Heart left ventricle (tissue), 16 donors: ENCODE measurements around the gene GRM7. TPM values are rescaled to one million over a fixed set of nuclear protein-coding genes. Genes with fewer than 3 reads are reported as not detected.

Experiments
- ATAC-seq, 4 donors: fragments of 200-7000 bp; cut with Tn5 transposase; one replicate each; pipeline ENCODE4 v1.9.1; 2020 to 2022; ENCODE audit warnings: moderate library complexity in 4 of 4, mild to moderate bottlenecking in 3 of 4, moderate number of reproducible peaks in 1 of 4
- DNase-seq, 5 donors: peaks; one replicate each; pipeline ENCODE4 v3.0.0-alpha.2; 2020
- H3K27ac ChIP-seq, 12 donors: fragments of 200-600 bp; sonication (generic) in 4 of 12; one replicate each; pipeline versions ENCODE4 v1.5.0 to v1.8.0; 2016 to 2022; ENCODE audit warnings: mild to moderate bottlenecking in 2 of 12
- H3K27me3 ChIP-seq, 9 donors: fragments of 200-600 bp; sonication (generic) in 2 of 9; one replicate each; pipeline versions ENCODE4 v1.5.1 to v1.8.0; 2016 to 2022; ENCODE audit warnings: mild to moderate bottlenecking in 3 of 9
- H3K36me3 ChIP-seq, 9 donors: fragments of 200-600 bp; sonication (generic) in 2 of 9; one replicate each; pipeline versions ENCODE4 v1.5.0 to v1.8.0; 2018 to 2022; ENCODE audit warnings: mild to moderate bottlenecking in 2 of 9
- H3K4me1 ChIP-seq, 12 donors: fragments of 200-600 bp; sonication (generic) in 4 of 12; one replicate each; pipeline versions ENCODE4 v1.5.0 to v1.8.0; 2016 to 2022; ENCODE audit warnings: mild to moderate bottlenecking in 3 of 12
- H3K4me3 ChIP-seq, 12 donors: fragments of 200-600 bp; sonication (generic) in 4 of 12; one replicate each; pipeline versions ENCODE4 v1.5.0 to v1.8.0; 2017 to 2022; ENCODE audit warnings: mild to moderate bottlenecking in 9 of 12, moderate library complexity in 4 of 12
- H3K9me3 ChIP-seq, 12 donors: fragments of 200-600 bp; sonication (generic) in 4 of 12; one replicate each; pipeline versions ENCODE4 v1.5.0 to v1.8.0; 2016 to 2022; ENCODE audit warnings: mild to moderate bottlenecking in 1 of 12
- POLR2A ChIP-seq, 2 donors: fragments of 450-650 bp; IDR thresholded peaks; one replicate each; pipeline ENCODE4 v1.6.1; 2017; ENCODE audit warnings: antibody characterized with exemption in 2 of 2, mild to moderate bottlenecking in 2 of 2, moderate library complexity in 2 of 2
- WGBS, 4 donors: extraction: QIAGEN DNeasy Blood & Tissue Kit in 2 of 4; methylation state at CpG; one replicate each; pipeline versions ENCODE4 v1.1.5 to v1.1.7; 2013 to 2018; 5-methylcytosine and 5-hydroxymethylcytosine counted together
- intact Hi-C, 10 donors: fragments of 100-400 bp; cut with DNase I; formaldehyde crosslinking; loops; one replicate each; pipeline versions ENCODE4 v1.11.1 to v1.14.2; 2022
- polyA plus RNA-seq, 2 donors: library from polyadenylated mRNA; stranded (reverse); fragments of 200-250 nt; gene quantifications; one replicate each; pipeline ENCODE4 v1.2.3, GENCODE V29; 2013
- total RNA-seq, 9 donors: library from RNA; depleted of rRNA in 2 of 9; stranded (reverse); fragments of >200 nt in 2 of 9; fragmentation: NEBNext Ultra II Directional in 3 of 9; extraction: Animal tissue kit (Norgen Biotek cat#: 25700) in 3 of 9; gene quantifications; one replicate each; pipeline versions ENCODE4 v1.1.0 to v1.2.4, GENCODE V29; 2016 to 2023
- TF ChIP-seq, protein P1 (sequence below), 12 donors: fragments of 200-600 bp; sonication (generic) in 4 of 12; IDR thresholded peaks; one replicate each; pipeline versions ENCODE4 v1.5.0 to v1.8.0; 2018 to 2022; ENCODE audit warnings: antibody characterized with exemption in 12 of 12, mild to moderate bottlenecking in 5 of 12
- donor health status: ischemic (EF 13 %, LVEDD 7.1; RV severe dilation, severe dysfunction).
- donor health status: healthy with polysubstance abuse.
- donor health status: DM: no; HTN: yes; CAD: no.
- donor health status: DM: no; HTN: no; CAD: no.
- donor health status: ischemic (EF 25% LVEDD 6.9; RV normal size, moderate dysfunction).
- donor health status: ischemic (EF 25% LVEDD 5.7; RV mildly dilated, moderate dysfunction).
- donor health status: healthy.
- donor health status: DM: yes; HTN: yes; CAD: no.
- donor health status: ischemic (EF 35%, LVEDD 5.7; RV mildly dilated, moderate dysfunction).
- donor health status: nonischemic (EF 11% LVEDD 7.7; RV severe dilation, severe dysfunction).
- donor health status: DM: yes; HTN: yes; CAD: no.
- donor health status: PGD.
- donor health status: ischemic (EF 29% LVEDD 5.4; RV normal size, mild dysfunction).
- donor health status: nonischemic (EF 23%, LVEDD 6.1; RV moderate dilation, normal function).

The GRM7 gene
- total and polyA plus RNA-seq, 11 donors, result not detected

DNA sequence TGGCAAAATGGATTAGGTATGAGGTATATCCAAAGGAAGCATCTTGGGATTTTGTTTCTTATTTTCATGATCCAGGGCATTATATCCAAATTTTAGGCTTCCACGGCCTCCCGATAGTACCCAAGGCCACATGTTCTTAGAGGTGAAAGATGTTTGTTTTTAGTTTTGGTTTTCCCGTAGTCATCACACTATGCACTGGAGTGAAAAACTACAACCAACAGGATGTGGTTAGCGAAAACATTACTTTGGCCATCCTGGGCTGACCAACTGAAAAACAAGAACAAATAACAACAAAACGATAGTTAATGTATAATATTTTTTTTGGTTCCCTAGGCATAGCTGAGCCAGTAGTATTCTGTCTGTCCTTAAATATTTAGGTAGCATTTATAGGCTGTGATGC lies 749.7 kb downstream of the GRM7 start:
- Histone ChIP-seq H3K36me3 (no peaks in the 10 kb centered on the region), H3K27ac (no peak overlapping the region), H3K9me3 (no peaks in the 10 kb centered on the region), H3K4me3 (no peak overlapping the region), H3K27me3 (no peaks in the 10 kb centered on the region), H3K4me1 (no peaks in the 10 kb centered on the region)
- DNase-seq, result no peak
- WGBS, 4 donors, result 92 to 94% (median 94%) methylated on average over 5 of the region's 5 CpGs
- no peak for ATAC-seq
- intact Hi-C loops, result no loop called here
- TF ChIP-seq POLR2A (IDR thresholded peaks at IDR 0.05), result no peak
- TF ChIP-seq, protein P1, sequence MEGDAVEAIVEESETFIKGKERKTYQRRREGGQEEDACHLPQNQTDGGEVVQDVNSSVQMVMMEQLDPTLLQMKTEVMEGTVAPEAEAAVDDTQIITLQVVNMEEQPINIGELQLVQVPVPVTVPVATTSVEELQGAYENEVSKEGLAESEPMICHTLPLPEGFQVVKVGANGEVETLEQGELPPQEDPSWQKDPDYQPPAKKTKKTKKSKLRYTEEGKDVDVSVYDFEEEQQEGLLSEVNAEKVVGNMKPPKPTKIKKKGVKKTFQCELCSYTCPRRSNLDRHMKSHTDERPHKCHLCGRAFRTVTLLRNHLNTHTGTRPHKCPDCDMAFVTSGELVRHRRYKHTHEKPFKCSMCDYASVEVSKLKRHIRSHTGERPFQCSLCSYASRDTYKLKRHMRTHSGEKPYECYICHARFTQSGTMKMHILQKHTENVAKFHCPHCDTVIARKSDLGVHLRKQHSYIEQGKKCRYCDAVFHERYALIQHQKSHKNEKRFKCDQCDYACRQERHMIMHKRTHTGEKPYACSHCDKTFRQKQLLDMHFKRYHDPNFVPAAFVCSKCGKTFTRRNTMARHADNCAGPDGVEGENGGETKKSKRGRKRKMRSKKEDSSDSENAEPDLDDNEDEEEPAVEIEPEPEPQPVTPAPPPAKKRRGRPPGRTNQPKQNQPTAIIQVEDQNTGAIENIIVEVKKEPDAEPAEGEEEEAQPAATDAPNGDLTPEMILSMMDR (IDR thresholded peaks at IDR 0.05), result no peak

DNA sequence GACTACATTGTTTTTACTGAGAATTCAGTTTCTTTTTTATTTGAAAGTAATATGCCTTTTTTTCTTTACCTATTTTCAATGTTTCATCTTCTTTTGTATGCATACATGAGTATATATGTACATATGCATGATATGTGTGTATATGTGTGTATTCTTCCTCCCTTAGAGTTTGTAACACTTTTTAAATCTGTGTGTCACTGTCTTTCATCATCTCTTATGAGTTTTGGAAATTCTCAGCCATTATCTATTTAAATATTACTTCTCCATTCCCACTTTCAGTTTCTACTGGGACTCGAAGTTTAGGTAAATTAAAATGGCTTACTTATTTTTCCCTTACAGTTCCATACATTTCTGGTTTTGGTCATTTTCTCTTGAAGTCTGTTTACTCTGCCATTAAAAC lies 754.1 kb downstream of the GRM7 start:
- Histone ChIP-seq H3K4me1 (no peaks in the 10 kb centered on the region), H3K9me3 (no peaks in the 10 kb centered on the region), H3K36me3 (no peaks in the 10 kb centered on the region), H3K27ac (no peak overlapping the region), H3K27me3 (no peaks in the 10 kb centered on the region), H3K4me3 (no peak overlapping the region)
- ATAC-seq, result no peak
- intact Hi-C loops, result no loop called here
- no peak for DNase-seq
- no peak for TF ChIP-seq POLR2A (IDR thresholded peaks at IDR 0.05)
- TF ChIP-seq, protein P1 (IDR thresholded peaks at IDR 0.05), result no peak
- WGBS, 4 donors, result 75 to 80% (median 78%) methylated on average over 1 of the region's 1 CpG

DNA sequence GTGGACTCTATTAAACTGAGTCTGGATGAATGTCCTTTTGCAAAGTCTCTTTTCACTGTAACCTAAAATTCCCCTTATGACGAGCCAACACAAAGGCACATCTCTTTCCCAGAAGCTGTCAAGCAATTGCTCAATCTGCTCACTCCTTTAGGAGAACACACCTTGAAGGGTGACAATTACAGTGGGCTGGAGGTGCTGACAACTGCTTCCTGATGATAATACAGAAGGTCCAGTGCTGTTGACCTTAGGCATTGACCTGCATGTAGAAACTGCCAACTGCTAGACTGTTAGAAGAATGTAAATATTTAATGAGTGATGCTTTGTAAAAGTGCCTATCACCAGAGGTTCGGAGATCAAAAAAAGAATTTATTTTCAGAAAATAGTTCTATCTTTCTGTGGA lies 757.7 kb downstream of the GRM7 start:
- intact Hi-C loops, result no loop called here
- H3K4me3 ChIP-seq, result no peak overlapping the region
- H3K9me3 ChIP-seq, result no peaks in the 10 kb centered on the region

DNA sequence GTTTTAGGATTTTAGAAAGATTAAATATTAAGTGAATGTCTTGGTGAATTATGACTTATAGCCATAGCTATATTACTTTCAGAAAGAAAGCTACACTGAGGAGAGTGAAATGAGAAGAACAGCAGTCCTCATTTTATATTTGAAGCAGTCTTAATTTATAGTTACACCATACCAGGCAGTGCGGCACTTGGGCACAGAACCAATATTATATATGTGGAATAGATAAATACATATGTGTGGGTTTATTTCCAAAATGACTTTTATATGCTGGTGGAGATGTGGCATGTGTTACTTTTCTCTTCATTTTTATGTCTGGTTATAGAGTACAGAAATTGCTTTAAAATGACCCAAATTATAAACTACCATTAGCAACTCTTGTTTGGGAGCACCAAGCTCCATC lies 759.5 kb downstream of the GRM7 start:
- Histone ChIP-seq H3K27me3 (no peaks in the 10 kb centered on the region), H3K4me3 (no peak overlapping the region), H3K4me1 (no peaks in the 10 kb centered on the region), H3K27ac (no peak overlapping the region), H3K9me3 (no peaks in the 10 kb centered on the region), H3K36me3 (no peaks in the 10 kb centered on the region)
- 94 to 98% (median 96%) methylated on average over 1 of the region's 1 CpG for WGBS, 4 donors
- intact Hi-C loops, result no loop called here
- DNase-seq, result no peak
- no peak for TF ChIP-seq POLR2A (IDR thresholded peaks at IDR 0.05)
- TF ChIP-seq, protein P1 (IDR thresholded peaks at IDR 0.05), result no peak
- ATAC-seq, result no peak

More for the DNA sequence above, 757.7 kb downstream of the GRM7 start:
- WGBS, 4 donors, result 53 to 75% (median 64%) methylated on average over 2 of the region's 2 CpGs
- H3K27ac ChIP-seq, result no peak overlapping the region
- ATAC-seq (no peak), DNase-seq (no peak)
- TF ChIP-seq POLR2A (IDR thresholded peaks at IDR 0.05), result no peak
- TF ChIP-seq, protein P1 (IDR thresholded peaks at IDR 0.05), result no peak
- no peaks in the 10 kb centered on the region for H3K36me3 ChIP-seq
- H3K27me3 ChIP-seq, result no peaks in the 10 kb centered on the region
- H3K4me1 ChIP-seq, result no peaks in the 10 kb centered on the region
